Ovary (tissue), 9 donors: Measurements from ENCODE around the gene BCAS1. TPM values are rescaled to one million over a fixed set of nuclear protein-coding genes. Genes with fewer than 3 reads are reported as not detected.

ENCODE experiments used
- DNase-seq, 5 donors: peaks; one replicate each; pipeline ENCODE4 v3.0.0-alpha.2; 2019 to 2020
- H3K27ac ChIP-seq, 2 donors: fragments of 200-600 bp; one replicate each; pipeline versions ENCODE4 v1.5.1 to v1.8.0; 2019 to 2022
- H3K27me3 ChIP-seq: fragments of 200-600 bp; one replicate; pipeline ENCODE4 v1.8.0; 2022
- H3K36me3 ChIP-seq: fragments of 200-600 bp; sonication (generic); one replicate; pipeline ENCODE4 v1.5.1; 2019
- H3K4me1 ChIP-seq: one replicate; pipeline ENCODE4 v1.8.1; 2013; ENCODE audit warnings: mild to moderate bottlenecking, moderate library complexity; ENCODE audit not compliant: insufficient read depth
- H3K4me3 ChIP-seq: fragments of 200-600 bp; sonication (generic); one replicate; pipeline ENCODE4 v1.5.1; 2017
- H3K9me3 ChIP-seq, 2 donors: fragments of 200-600 bp in 1 of 2; sonication (generic) in 1 of 2; one replicate each; pipeline versions ENCODE4 v1.5.1 to v1.8.1; 2013 to 2019; ENCODE audit warnings: mild to moderate bottlenecking in 1 of 2, moderate library complexity in 1 of 2
- EP300 ChIP-seq: sonication (generic); formaldehyde crosslinking; IDR thresholded peaks from one replicate; pipeline ENCODE4 v1.6.1; 2017; ENCODE audit warnings: antibody characterized with exemption
- POLR2A ChIP-seq: fragments of 450-650 bp; IDR thresholded peaks from one replicate; pipeline ENCODE4 v1.6.1; 2017; ENCODE audit warnings: antibody characterized with exemption, mild to moderate bottlenecking, moderate library complexity
- WGBS, 3 donors: extraction: QIAGEN DNeasy Blood & Tissue Kit in 1 of 3; methylation state at CpG; one replicate each; pipeline versions ENCODE4 v1.1.5 to v1.1.7; 2013 to 2017; 5-methylcytosine and 5-hydroxymethylcytosine counted together
- intact Hi-C, 4 donors: fragments of 100-400 bp; cut with DNase I; formaldehyde crosslinking; loops; one replicate each; pipeline versions ENCODE4 v1.11.0 to v1.15.1; 2022 to 2023
- polyA plus RNA-seq, 2 donors: library from polyadenylated mRNA; stranded (reverse); fragments of 200-250 nt in 1 of 2; fragments of 350-450 nt in 1 of 2; fragmentation: Illumina TruSeq in 1 of 2; extraction: RNeasy Lipid Tissue Mini Kit (QIAGEN cat#74804) in 1 of 2; gene quantifications; one replicate each; pipeline ENCODE4 v1.2.3, GENCODE V29; 2013 to 2014
- total RNA-seq, 7 donors: library from RNA; depleted of rRNA in 2 of 7; stranded (reverse); fragments of >200 nt in 2 of 7; fragmentation: NEBNext Ultra II Directional in 3 of 7; extraction: Animal tissue kit (Norgen Biotek cat#: 25700) in 3 of 7; gene quantifications; one replicate each; pipeline versions ENCODE4 v1.1.0 to v1.2.4, GENCODE V29; 2016 to 2023
- TF ChIP-seq, protein P1 (sequence below), 3 donors: fragments of 450-650 bp in 2 of 3; fragments of 200-600 bp in 1 of 3; IDR thresholded peaks; one replicate each; pipeline versions ENCODE4 v1.5.1 to v1.8.0; 2016 to 2022; ENCODE audit warnings: antibody characterized with exemption in 3 of 3, mild to moderate bottlenecking in 1 of 3
- donor health status: DM: no; HTN: no; CAD: no; lungs with moderate emphysema.
- donor health status: DM: no; HTN: no; CAD: no.
- donor health status: Bipolar disorder and iron deficiency.
- donor health status: DM: yes; HTN: yes; CAD: no.
- donor health status: DM: no; HTN: no; CAD: no.
- donor health status: DM: yes; HTN: yes; CAD: no.

The BCAS1 gene
- total and polyA plus RNA-seq, 9 donors, result 0.13 to 0.92 (median 0.51) TPM; not detected in 2

DNA sequence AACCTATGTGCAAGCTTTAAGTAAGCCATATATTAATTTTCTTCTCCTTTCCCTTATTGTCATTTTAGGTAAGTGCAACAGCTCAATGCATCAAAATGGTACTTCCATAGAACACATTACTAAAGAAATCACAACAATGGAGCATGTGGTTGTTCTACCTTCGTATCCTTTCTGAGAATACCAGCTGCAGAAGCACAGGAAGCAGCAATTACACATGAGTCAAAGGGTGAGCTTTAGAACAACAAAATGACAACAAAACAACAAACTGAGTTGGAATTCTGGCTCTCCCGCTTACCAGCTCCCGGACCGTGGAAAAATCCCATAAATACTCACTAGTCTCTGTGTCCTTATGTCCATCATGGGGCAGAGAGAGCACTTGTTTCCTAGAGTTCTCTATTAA is 108.9 kb downstream of the BCAS1 start:
- 57 to 62% (median 58%) methylated on average over 4 of the region's 4 CpGs for WGBS, 3 donors
- Histone ChIP-seq H3K4me3 (no peak overlapping the region), H3K4me1 (peaks cover 2% of the 10 kb centered on the region), H3K9me3 (no peaks in the 10 kb centered on the region), H3K36me3 (no peaks in the 10 kb centered on the region), H3K27me3 (no peaks in the 10 kb centered on the region), H3K27ac (no peak overlapping the region)
- TF ChIP-seq POLR2A (no peak), EP300 (no peak)
- TF ChIP-seq, protein P1, sequence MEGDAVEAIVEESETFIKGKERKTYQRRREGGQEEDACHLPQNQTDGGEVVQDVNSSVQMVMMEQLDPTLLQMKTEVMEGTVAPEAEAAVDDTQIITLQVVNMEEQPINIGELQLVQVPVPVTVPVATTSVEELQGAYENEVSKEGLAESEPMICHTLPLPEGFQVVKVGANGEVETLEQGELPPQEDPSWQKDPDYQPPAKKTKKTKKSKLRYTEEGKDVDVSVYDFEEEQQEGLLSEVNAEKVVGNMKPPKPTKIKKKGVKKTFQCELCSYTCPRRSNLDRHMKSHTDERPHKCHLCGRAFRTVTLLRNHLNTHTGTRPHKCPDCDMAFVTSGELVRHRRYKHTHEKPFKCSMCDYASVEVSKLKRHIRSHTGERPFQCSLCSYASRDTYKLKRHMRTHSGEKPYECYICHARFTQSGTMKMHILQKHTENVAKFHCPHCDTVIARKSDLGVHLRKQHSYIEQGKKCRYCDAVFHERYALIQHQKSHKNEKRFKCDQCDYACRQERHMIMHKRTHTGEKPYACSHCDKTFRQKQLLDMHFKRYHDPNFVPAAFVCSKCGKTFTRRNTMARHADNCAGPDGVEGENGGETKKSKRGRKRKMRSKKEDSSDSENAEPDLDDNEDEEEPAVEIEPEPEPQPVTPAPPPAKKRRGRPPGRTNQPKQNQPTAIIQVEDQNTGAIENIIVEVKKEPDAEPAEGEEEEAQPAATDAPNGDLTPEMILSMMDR (IDR thresholded peaks at IDR 0.05), result no peak
- intact Hi-C loops, result no loop called here
- no peak for DNase-seq

DNA sequence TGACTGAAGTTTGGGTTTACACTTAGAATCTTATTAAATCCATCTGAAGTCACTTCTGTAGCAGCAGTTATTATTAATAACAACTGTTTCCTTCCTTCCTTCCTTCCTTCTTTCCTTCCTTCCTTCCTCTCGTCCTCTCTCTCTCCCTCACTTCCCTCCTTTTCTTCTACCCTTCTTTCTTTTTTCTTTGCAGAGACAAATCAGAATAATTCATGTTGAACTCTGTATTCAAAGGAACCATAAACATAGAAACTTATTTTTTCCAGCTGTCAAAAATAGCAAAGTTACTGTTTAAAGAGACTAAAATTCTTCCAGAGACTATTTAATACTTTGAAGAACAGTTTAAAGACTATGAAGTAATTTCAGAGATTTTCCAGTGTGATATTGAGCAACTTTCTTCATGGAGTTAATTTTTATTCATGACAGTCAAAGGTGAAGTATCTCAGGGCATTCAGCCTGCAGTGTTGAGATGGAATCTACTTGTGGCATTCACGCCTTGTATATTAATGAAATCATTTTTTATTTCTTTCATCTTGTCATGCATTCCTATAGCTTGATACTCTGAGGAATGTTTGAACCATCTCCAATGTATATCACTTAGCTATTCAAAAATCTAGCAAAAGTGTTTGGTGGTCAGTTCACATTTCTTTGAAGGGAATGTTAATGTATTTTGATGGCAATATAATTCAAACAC is 109.7 kb downstream of the BCAS1 start:
- TF ChIP-seq, protein P1 (IDR thresholded peaks at IDR 0.05), result no peak
- TF ChIP-seq EP300 (no peak), POLR2A (no peak)
- H3K27ac ChIP-seq, result no peak overlapping the region

DNA sequence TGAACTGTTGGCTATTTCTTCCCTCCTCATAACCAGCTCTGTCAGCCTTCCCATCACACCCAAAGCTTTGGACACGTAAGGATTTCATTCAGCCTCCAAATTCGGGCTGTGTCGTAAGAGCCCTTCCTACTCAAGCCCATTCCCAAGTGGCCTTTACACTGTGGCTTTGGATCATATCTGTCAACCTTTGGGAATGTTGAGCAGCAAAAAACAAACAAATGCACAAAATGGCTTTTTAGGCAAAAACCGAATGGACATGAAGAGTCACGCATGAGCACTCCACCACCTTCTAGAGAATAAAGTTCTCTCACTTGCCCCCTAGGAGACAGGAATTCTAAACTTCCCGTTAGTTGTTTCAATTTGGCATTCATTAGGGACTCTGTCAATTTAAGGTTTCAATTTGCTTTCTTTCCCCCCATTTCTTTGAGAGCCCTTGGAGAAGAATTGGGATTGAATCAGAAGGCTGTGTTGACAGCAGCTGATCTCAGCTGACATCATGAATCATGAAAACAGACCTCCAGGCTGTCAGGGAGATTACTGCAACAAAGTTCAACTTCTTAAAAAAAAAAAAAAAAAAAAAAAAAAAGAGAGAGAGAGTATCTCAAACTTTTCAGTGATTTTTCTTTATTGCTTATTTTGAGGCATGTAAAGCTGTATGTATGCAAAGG is 110.3 kb downstream of the BCAS1 start:
- Histone ChIP-seq H3K4me3 (no peak overlapping the region), H3K4me1 (peaks cover 2% of the 10 kb centered on the region), H3K36me3 (no peaks in the 10 kb centered on the region), H3K27ac (no peak overlapping the region), H3K9me3 (no peaks in the 10 kb centered on the region), H3K27me3 (no peaks in the 10 kb centered on the region)
- intact Hi-C loops, result no loop called here
- TF ChIP-seq POLR2A (no peak), EP300 (no peak)
- TF ChIP-seq, protein P1 (IDR thresholded peaks at IDR 0.05), result no peak
- DNase-seq, result no peak
- 77 to 86% (median 82%) methylated on average over 6 of the region's 6 CpGs for WGBS, 3 donors

More for the DNA sequence above, 109.7 kb downstream of the BCAS1 start:
- DNase-seq, result no peak
- intact Hi-C loops, result no loop called here
- WGBS, 3 donors, result 61 to 70% (median 66%) methylated on average over 2 of the region's 2 CpGs
- peaks cover 2% of the 10 kb centered on the region for H3K4me1 ChIP-seq
- H3K4me3 ChIP-seq, result no peak overlapping the region
- no peaks in the 10 kb centered on the region for H3K9me3 ChIP-seq
- H3K36me3 ChIP-seq, result no peaks in the 10 kb centered on the region
- H3K27me3 ChIP-seq, result no peaks in the 10 kb centered on the region

DNA sequence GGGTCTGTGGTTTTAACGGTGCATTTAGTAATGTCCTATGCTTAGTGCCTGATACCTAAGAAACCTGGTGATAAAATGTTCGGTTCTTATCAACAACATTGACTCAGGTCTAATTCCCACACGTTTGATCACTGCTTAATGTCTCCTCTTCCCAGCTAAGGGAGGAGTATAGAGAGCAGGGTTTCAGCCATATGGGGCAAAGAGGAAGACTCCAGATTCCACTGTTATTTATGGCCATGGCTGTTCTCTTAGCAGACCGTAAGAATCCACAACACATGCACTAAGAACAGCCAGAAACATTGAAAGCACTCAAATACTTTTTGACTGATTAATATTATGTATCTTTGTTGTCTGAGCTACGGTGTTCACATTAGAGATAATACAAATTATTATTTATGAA is 112.1 kb downstream of the BCAS1 start:
- Histone ChIP-seq H3K27me3 (no peaks in the 10 kb centered on the region), H3K27ac (no peak overlapping the region), H3K4me3 (no peak overlapping the region), H3K36me3 (no peaks in the 10 kb centered on the region), H3K9me3 (no peaks in the 10 kb centered on the region), H3K4me1 (peaks cover 2% of the 10 kb centered on the region)
- DNase-seq, result no peak
- 31 to 32% (median 32%) methylated on average over 5 of the region's 5 CpGs for WGBS, 3 donors
- intact Hi-C loops, result no loop called here
- TF ChIP-seq POLR2A (no peak), EP300 (no peak)
- TF ChIP-seq, protein P1 (IDR thresholded peaks at IDR 0.05), result no peak
